GM13977 (cell line): ENCODE measurements around the gene ZNHIT3.
A peak's percentile ranks its signal among the peaks of the same experiment; 100 is the strongest.

Experiments
- DNase-seq: peaks from one replicate; pipeline ENCODE4 v3.0.0; 2012; ENCODE audit warnings: low spot score
- CTCF ChIP-seq: IDR thresholded peaks from 2 replicates; pipeline ENCODE4 v1.5.1; 2012; ENCODE audit warnings: mild to moderate bottlenecking, control low read depth; ENCODE audit not compliant: insufficient read depth; ENCODE audit errors: extremely low read depth, missing control alignments
- in situ Hi-C: fragments of 300-500 bp; cut with MboI; formaldehyde crosslinking; loops from one replicate; pipeline ENCODE4 v1.12.0; 2022; ENCODE audit warnings: low sequenced_read_pairs, low pct_unique_long_range_greater_than_20kb, mixed read lengths, inconsistent platforms; ENCODE audit not compliant: unreplicated experiment

The ZNHIT3 gene

GRCh38 chr17:36535669-36536081 lies 49.2 kb downstream of the ZNHIT3 start:
- no peak for DNase-seq
- in situ Hi-C loops: no loop called here

GRCh38 chr17:36540696-36541095 lies 54.2 kb downstream of the ZNHIT3 start:
- in situ Hi-C loops: no loop called here
- no peak for TF ChIP-seq CTCF
- no peak for DNase-seq

More at GRCh38 chr17:36535669-36536081, 49.2 kb downstream of the ZNHIT3 start:
- TF ChIP-seq CTCF: no peak

- TF ChIP-seq CTCF: no peak
- in situ Hi-C loops: no loop called here
- DNase-seq: no peak
Measured at GRCh38 chr17:36542755-36543154, 56.3 kb downstream of the ZNHIT3 start.

- peak; percentile 40 for DNase-seq
Measured at GRCh38 chr17:36544044-36544306, 57.5 kb downstream of the ZNHIT3 start.

GRCh38 chr17:36544307-36545076 lies 58.0 kb downstream of the ZNHIT3 start, which contains the start of gene GGNBP2:
Gene GGNBP2, plus strand, starts transcription at chr17:36544919. Its CDS starts 806 bp downstream, at chr17:36545725.
- peak; percentile 95 for DNase-seq
- in situ Hi-C loops: no loop called here

More at GRCh38 chr17:36544044-36544306, 57.5 kb downstream of the ZNHIT3 start:
- in situ Hi-C loops: no loop called here
- peak; percentile 34 for TF ChIP-seq CTCF

GRCh38 chr17:36545077-36545464 lies 58.6 kb downstream of the ZNHIT3 start:
- DNase-seq: no peak
- in situ Hi-C loops: no loop called here
- no peak for TF ChIP-seq CTCF

More at GRCh38 chr17:36544307-36545076, 58.0 kb downstream of the ZNHIT3 start, which contains the start of gene GGNBP2:
- TF ChIP-seq CTCF: no peak
